ENCODE data around the gene PAXX. TPM values are rescaled to one million over a fixed set of nuclear protein-coding genes. Genes with fewer than 3 reads are reported as not detected.

The PAXX gene
- total RNA-seq, 2 experiments from 2014 or later = 60.5 to 61.8 TPM

- peak overlapping the region; percentile 53 for H3K27ac Mint-ChIP-seq
- no peak for DNase-seq
- no peak overlapping the region for H3K4me3 Mint-ChIP-seq
- peaks cover 46% of the 10 kb centered on the region for H3K4me1 Mint-ChIP-seq (ENCODE audit: low read depth)
- H3K27me3 Mint-ChIP-seq = peaks cover 5% of the 10 kb centered on the region
- H3K9me3 Mint-ChIP-seq = no peaks in the 10 kb centered on the region
- no peak for ATAC-seq
- ChIA-PET CTCF (interaction anchor here (2.5 kb wide), 1 partner anchor 31 kb away, joined by 13 read pairs; the partner anchor contains the start of gene ABCA2), POLR2A (interaction anchor here (2.3 kb wide), 1 partner anchor 96 kb away, joined by 5 read pairs; no protein-coding TSS in a partner anchor)
- intact Hi-C loops (cut with micrococcal nuclease) = no loop called here
- H3K36me3 Mint-ChIP-seq (ENCODE audit: low read depth) = peaks cover 6% of the 10 kb centered on the region
- TF ChIP-seq, protein P1, sequence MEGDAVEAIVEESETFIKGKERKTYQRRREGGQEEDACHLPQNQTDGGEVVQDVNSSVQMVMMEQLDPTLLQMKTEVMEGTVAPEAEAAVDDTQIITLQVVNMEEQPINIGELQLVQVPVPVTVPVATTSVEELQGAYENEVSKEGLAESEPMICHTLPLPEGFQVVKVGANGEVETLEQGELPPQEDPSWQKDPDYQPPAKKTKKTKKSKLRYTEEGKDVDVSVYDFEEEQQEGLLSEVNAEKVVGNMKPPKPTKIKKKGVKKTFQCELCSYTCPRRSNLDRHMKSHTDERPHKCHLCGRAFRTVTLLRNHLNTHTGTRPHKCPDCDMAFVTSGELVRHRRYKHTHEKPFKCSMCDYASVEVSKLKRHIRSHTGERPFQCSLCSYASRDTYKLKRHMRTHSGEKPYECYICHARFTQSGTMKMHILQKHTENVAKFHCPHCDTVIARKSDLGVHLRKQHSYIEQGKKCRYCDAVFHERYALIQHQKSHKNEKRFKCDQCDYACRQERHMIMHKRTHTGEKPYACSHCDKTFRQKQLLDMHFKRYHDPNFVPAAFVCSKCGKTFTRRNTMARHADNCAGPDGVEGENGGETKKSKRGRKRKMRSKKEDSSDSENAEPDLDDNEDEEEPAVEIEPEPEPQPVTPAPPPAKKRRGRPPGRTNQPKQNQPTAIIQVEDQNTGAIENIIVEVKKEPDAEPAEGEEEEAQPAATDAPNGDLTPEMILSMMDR (IDR thresholded peaks at IDR 0.05) = no peak
Measured at GRCh38 chr9:136997371-136997770, 5.1 kb downstream of the PAXX start.

DNA sequence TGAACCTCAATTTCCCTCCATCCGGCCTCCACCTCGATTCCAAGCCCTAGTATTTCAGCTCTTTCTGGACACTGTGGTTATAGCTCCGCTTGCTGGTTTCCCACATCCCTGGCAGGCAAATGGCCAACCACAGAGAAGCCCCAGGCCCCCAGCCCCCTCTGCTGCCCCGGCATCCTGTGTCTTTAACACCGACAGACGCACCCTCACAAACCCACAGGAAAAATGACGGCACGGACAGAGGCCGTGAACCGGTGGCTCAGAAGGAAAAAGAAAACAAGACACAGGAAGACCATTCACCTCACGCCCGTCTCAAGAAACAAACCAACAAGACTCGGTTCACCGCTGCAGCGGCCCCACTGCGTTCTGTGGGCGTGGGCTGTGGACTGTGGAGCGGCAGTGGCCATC, 5.6 kb downstream of the PAXX start:
- CTCF ChIA-PET = interaction anchor here (2.5 kb wide), 1 partner anchor 31 kb away, joined by 13 read pairs; the partner anchor contains the start of gene ABCA2
- peaks cover 46% of the 10 kb centered on the region for H3K4me1 Mint-ChIP-seq (ENCODE audit: low read depth)
- peak; percentile 58 for DNase-seq
- peaks cover 6% of the 10 kb centered on the region for H3K36me3 Mint-ChIP-seq (ENCODE audit: low read depth)
- TF ChIP-seq, protein P1 (IDR thresholded peaks at IDR 0.05) = no peak
- POLR2A ChIA-PET = interaction anchor here (2.3 kb wide), 1 partner anchor 96 kb away, joined by 5 read pairs; no protein-coding TSS in a partner anchor
- H3K9me3 Mint-ChIP-seq = no peaks in the 10 kb centered on the region
- intact Hi-C loops (cut with micrococcal nuclease) = no loop called here
- H3K4me3 Mint-ChIP-seq = peak overlapping the region; percentile 31
- peak overlapping the region; percentile 53 for H3K27ac Mint-ChIP-seq
- H3K27me3 Mint-ChIP-seq = peaks cover 5% of the 10 kb centered on the region
- no peak for ATAC-seq

DNA sequence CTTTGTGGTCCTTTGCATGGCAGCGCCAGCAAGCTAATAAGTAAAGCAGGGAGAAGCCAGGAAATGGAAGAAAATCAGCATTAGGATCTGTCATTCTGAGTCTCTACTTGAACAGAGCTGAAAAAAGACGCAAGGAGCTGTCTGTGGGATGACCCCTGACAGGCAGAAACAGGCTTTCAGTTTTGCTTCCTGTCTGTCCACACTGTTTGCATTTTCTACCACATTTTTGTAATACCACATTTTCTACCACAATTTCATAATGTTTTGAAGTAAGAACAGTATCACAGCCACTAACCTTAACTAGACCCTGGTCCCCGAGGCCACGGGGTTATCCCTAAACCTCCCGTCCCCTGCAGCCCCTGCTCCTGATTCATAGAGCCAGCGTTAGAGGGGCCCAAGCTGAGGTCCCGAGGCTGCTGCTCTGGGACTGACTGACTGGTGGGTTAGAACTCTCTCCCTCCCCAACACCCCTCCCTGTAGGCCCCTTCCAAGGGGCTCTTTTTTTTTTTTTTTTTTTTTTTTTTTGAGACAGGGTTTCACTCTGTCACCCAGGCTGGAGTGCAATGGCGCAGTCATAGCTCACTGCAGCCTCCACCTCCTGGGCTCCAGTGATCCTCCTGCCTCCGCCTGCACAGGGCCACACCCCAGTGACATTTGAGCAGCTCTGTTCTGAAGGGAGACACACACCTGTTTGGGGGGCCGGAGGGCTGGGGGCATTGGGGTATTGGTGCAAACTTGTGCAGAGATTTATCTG, 8.1 kb downstream of the PAXX start:
- Mint-ChIP-seq H3K36me3 (ENCODE audit: low read depth) (no peaks in the 10 kb centered on the region), H3K4me3 (no peak overlapping the region), H3K27me3 (peaks cover 5% of the 10 kb centered on the region), H3K4me1 (ENCODE audit: low read depth) (peaks cover 37% of the 10 kb centered on the region), H3K9me3 (no peaks in the 10 kb centered on the region), H3K27ac (peak overlapping the region; percentile 25)
- intact Hi-C loops (cut with micrococcal nuclease) = no loop called here
- TF ChIP-seq, protein P1 (IDR thresholded peaks at IDR 0.05) = no peak
- peak; percentile 84 for DNase-seq
- peak; percentile 81 for ATAC-seq
- CTCF ChIA-PET = interaction anchor here (0.9 to 1.7 kb wide), 7 partner anchors 8 to 156 kb away, joined by 3 to 18 read pairs (median 5); partner anchors contain the start of genes ABCA2, NPDC1 and PAXX
- POLR2A ChIA-PET = interaction anchor here (0.6 to 1.7 kb wide), 8 partner anchors 8 to 274 kb away, joined by 3 to 6 read pairs (median 3); no protein-coding TSS in a partner anchor

- POLR2A ChIA-PET = interaction anchor here (1.1 kb wide), 1 partner anchor 54 kb away, joined by 3 read pairs; no protein-coding TSS in a partner anchor
- H3K4me1 Mint-ChIP-seq (ENCODE audit: low read depth) = peaks cover 43% of the 10 kb centered on the region
- peaks cover 5% of the 10 kb centered on the region for H3K27me3 Mint-ChIP-seq
Measured at GRCh38 chr9:137001857-137002645, 9.8 kb downstream of the PAXX start.

More at GRCh38 chr9:137001857-137002645, 9.8 kb downstream of the PAXX start:
- TF ChIP-seq, protein P1 (IDR thresholded peaks at IDR 0.05) = no peak
- intact Hi-C loops (cut with micrococcal nuclease) = no loop called here
- Mint-ChIP-seq H3K4me3 (no peak overlapping the region), H3K36me3 (ENCODE audit: low read depth) (no peaks in the 10 kb centered on the region), H3K27ac (no peak overlapping the region), H3K9me3 (no peaks in the 10 kb centered on the region)
- ATAC-seq (no peak), DNase-seq (no peak)
- CTCF ChIA-PET = interaction anchor here (0.7 to 5.9 kb wide), 4 partner anchors 11 to 54 kb away, joined by 3 to 31 read pairs (median 4); no protein-coding TSS in a partner anchor
